ENCODE measurements around the gene AARS1. TPM values are rescaled to one million over a fixed set of nuclear protein-coding genes. Genes with fewer than 3 reads are reported as not detected.

Gene AARS1
- total RNA-seq, 1 donor from 2014 or later: 53.7 TPM

DNA sequence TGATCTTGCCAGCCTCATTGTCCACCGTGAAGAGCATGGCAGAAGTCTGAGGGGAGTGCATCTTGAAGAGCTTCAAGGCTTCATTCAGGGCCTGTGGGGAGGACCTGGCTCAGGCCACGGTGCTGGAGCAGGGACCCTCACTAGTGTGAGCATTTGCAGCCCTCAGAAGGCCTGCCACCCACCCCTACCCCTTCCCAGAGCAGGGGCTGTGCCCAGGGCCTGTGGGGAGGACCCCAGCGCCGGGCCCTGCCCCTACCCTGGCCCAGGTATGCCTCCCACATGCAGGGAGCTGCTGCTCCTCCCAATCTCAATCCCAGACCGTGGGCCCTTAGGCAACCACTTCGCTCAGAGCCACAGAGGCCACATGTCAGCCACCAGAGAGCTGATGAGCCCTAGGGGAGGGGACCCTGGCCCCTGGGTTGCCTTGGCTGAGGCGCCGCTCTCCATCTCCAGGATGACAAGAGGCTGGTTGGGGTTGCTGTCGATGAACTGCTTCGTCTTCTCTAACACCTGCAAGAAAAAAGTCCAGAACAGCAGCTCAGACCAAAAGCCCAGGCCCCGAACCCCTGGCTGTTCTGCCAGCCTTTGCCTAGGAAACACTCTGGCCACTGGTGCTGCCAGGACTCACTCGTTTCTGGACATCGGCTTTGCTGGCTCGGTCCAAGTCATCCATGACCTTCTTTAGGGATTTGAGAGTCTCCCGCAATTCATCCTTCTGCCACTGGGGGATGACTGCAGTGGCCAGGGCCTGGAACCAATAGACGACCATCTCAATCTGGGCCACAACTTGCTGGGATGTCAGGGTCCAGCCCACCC, 35.8 kb downstream of the AARS1 start:
- DNase-seq (ENCODE audit: low spot score): peak; percentile 67
- no peak overlapping the region for H3K9ac ChIP-seq
- no peak overlapping the region for H3K4me3 Mint-ChIP-seq
- no peaks in the 10 kb centered on the region for H3K36me3 ChIP-seq
- H2AFZ ChIP-seq (replicated peaks): no peak overlapping the region
- peaks cover 27% of the 10 kb centered on the region for H3K79me2 ChIP-seq (ENCODE audit: low read depth)
- H3K4me1 Mint-ChIP-seq: peaks cover 8% of the 10 kb centered on the region
- H3K4me3 ChIP-seq: no peak overlapping the region
- TF ChIP-seq, protein P1, sequence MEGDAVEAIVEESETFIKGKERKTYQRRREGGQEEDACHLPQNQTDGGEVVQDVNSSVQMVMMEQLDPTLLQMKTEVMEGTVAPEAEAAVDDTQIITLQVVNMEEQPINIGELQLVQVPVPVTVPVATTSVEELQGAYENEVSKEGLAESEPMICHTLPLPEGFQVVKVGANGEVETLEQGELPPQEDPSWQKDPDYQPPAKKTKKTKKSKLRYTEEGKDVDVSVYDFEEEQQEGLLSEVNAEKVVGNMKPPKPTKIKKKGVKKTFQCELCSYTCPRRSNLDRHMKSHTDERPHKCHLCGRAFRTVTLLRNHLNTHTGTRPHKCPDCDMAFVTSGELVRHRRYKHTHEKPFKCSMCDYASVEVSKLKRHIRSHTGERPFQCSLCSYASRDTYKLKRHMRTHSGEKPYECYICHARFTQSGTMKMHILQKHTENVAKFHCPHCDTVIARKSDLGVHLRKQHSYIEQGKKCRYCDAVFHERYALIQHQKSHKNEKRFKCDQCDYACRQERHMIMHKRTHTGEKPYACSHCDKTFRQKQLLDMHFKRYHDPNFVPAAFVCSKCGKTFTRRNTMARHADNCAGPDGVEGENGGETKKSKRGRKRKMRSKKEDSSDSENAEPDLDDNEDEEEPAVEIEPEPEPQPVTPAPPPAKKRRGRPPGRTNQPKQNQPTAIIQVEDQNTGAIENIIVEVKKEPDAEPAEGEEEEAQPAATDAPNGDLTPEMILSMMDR (IDR thresholded peaks at IDR 0.05): peak; percentile 58
- TF ChIP-seq EZH2phosphoT487 (IDR thresholded peaks at IDR 0.05): no peak
- peaks cover 6% of the 10 kb centered on the region for H3K4me1 ChIP-seq
- no peak overlapping the region for H3K27ac Mint-ChIP-seq
- peaks cover 21% of the 10 kb centered on the region for H3K36me3 Mint-ChIP-seq
- H3K27me3 Mint-ChIP-seq (ENCODE audit: insufficient read depth, low read depth): peaks cover 5% of the 10 kb centered on the region
- no peaks in the 10 kb centered on the region for H3K9me3 ChIP-seq (ENCODE audit: low read depth)
- no peak overlapping the region for H3K4me2 ChIP-seq
- no peaks in the 10 kb centered on the region for H3K27me3 ChIP-seq
- H4K20me1 ChIP-seq (ENCODE audit: low read depth): peaks cover 42% of the 10 kb centered on the region
- no peak overlapping the region for H3K27ac ChIP-seq
- no peaks in the 10 kb centered on the region for H3K9me3 Mint-ChIP-seq
- H3F3A ChIP-seq (ENCODE audit: low read depth): peaks cover 46% of the 10 kb centered on the region

DNA sequence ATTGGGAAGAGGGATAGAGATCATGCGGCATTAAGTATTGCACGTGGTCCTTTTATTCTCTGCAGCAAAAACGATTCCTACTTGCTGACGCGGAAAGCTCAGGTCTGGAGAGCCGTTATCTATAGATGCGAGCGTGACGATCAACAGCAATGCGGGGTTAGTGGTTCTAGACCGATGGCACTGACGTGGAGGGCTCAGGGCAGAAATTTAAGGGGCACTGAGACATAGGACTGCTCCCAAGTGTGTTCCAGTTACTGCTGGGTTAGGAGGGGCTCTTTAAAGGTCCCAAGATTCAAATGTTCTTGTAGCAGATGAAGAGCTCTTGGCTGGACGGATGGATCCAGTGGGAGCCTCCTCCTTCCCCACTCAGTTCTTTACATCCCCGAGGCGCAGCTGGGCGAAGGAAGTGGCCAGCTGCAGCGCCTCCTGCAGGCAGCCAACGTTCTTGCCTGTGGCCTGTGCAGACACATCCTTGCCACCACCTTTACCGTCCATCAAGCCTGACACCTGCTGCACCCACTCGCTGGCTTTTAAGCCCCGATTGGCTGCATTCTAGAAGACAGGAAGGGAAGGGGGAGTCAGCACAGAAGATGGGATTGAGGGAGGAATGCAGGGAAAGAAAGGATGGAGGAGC, 36.8 kb downstream of the AARS1 start:
- no peaks in the 10 kb centered on the region for H3K9me3 ChIP-seq (ENCODE audit: low read depth)
- H3F3A ChIP-seq (ENCODE audit: low read depth): peaks cover 49% of the 10 kb centered on the region
- Mint-ChIP-seq H3K27ac (no peak overlapping the region), H3K27me3 (ENCODE audit: insufficient read depth, low read depth) (peaks cover 2% of the 10 kb centered on the region), H3K4me1 (peaks cover 8% of the 10 kb centered on the region), H3K9me3 (no peaks in the 10 kb centered on the region), H3K4me3 (peak overlapping the region; percentile 90), H3K36me3 (peaks cover 13% of the 10 kb centered on the region)
- no peaks in the 10 kb centered on the region for H3K36me3 ChIP-seq
- peak; percentile 63 for DNase-seq (ENCODE audit: low spot score)
- peaks cover 36% of the 10 kb centered on the region for H3K79me2 ChIP-seq (ENCODE audit: low read depth)
- TF ChIP-seq, protein P1 (IDR thresholded peaks at IDR 0.05): peak; percentile 68
- no peak for TF ChIP-seq EZH2phosphoT487 (IDR thresholded peaks at IDR 0.05)
- no peak for TF ChIP-seq EZH2 (IDR thresholded peaks at IDR 0.05)
- peaks cover 6% of the 10 kb centered on the region for H3K4me1 ChIP-seq
- no peak overlapping the region for H3K27ac ChIP-seq
- H3K9ac ChIP-seq: no peak overlapping the region
- no peak overlapping the region for H2AFZ ChIP-seq (replicated peaks)
- H3K4me3 ChIP-seq: no peak overlapping the region
- H3K4me2 ChIP-seq: no peak overlapping the region
- H4K20me1 ChIP-seq (ENCODE audit: low read depth): peaks cover 42% of the 10 kb centered on the region
- no peaks in the 10 kb centered on the region for H3K27me3 ChIP-seq

DNA sequence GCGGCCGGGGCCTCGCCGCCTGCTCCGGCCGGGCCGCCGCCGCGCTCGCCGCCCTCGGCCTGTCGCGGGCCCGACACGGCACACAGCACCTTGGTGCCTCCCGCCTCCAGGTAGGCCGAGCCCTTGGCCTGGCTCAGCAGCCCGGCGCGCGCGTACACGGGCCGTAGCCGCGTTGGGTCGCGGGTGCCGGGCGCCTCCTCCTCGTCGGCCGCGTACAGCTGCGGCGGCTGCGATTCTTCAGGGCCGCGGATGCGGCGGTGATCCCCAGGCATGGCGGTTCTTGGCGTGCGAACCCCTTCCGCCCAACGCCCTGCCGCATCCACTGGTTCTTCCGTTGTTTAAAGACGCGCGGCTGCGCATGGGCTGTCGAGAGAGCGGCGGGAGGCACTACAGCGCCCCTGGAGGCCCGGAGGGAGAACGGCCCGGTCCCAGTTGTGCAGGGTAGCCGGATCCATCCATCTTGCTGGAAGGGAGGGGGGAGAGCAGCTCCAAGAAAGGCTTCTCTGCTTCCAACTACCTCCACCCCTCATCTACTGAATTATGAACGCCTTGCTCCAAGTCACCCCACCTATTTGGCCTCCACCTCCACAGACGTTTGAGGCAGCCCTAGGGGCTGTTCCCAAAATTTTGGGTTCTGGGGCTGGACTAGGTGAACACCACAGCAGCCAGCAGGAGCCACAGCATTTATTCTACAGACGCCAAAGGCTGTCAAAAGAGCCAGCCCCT, 37.5 kb downstream of the AARS1 start, which contains the start of gene EXOSC6:
Gene EXOSC6 (minus strand): TSS at position 312 of the 726 bp plus-strand sequence. CDS start 40 bp downstream, at position 272.
- Mint-ChIP-seq H3K4me1 (peaks cover 8% of the 10 kb centered on the region), H3K36me3 (peaks cover 13% of the 10 kb centered on the region), H3K27ac (peak within 1 kb of the TSS; percentile 78), H3K27me3 (ENCODE audit: insufficient read depth, low read depth) (peaks cover 2% of the 10 kb centered on the region), H3K9me3 (no peaks in the 10 kb centered on the region), H3K4me3 (peak within 1 kb of the TSS; percentile 90)
- Histone ChIP-seq H3K9me3 (ENCODE audit: low read depth) (no peaks in the 10 kb centered on the region), H3K27me3 (no peaks in the 10 kb centered on the region), H3F3A (ENCODE audit: low read depth) (peaks cover 56% of the 10 kb centered on the region), H4K20me1 (ENCODE audit: low read depth) (peaks cover 43% of the 10 kb centered on the region), H2AFZ (replicated peaks) (no peak within 1 kb of the TSS), H3K4me2 (peak within 1 kb of the TSS; percentile 93), H3K36me3 (no peaks in the 10 kb centered on the region), H3K27ac (peak within 1 kb of the TSS; percentile 94), H3K4me3 (peak within 1 kb of the TSS; percentile 80), H3K4me1 (peaks cover 6% of the 10 kb centered on the region), H3K9ac (peak within 1 kb of the TSS; percentile 94), H3K79me2 (ENCODE audit: low read depth) (peaks cover 37% of the 10 kb centered on the region)
- no peak for TF ChIP-seq EZH2 (IDR thresholded peaks at IDR 0.05)
- TF ChIP-seq, protein P1 (IDR thresholded peaks at IDR 0.05): peak; percentile 78
- peak; percentile 97 for DNase-seq (ENCODE audit: low spot score)
